GM13976 (cell line): ENCODE results near the gene SIAH2.

ENCODE experiments used
- DNase-seq: peaks from one replicate; pipeline ENCODE4 v3.0.0; 2012; ENCODE audit warnings: low spot score
- CTCF ChIP-seq: IDR thresholded peaks from 2 replicates; pipeline ENCODE4 v1.5.1; 2012; ENCODE audit warnings: borderline replicate concordance, mild to moderate bottlenecking; ENCODE audit not compliant: insufficient read depth; ENCODE audit errors: extremely low read depth, missing control alignments, control extremely low read depth
- in situ Hi-C: fragments of 300-500 bp; cut with MboI; formaldehyde crosslinking; loops from one replicate; pipeline ENCODE4 v1.12.0; 2022; ENCODE audit warnings: low sequenced_read_pairs, mixed read lengths, inconsistent platforms; ENCODE audit not compliant: unreplicated experiment

The SIAH2 gene

GRCh38 chr3:150741497-150742140 is 21.4 kb downstream of the SIAH2 start:
- in situ Hi-C loops, result no loop called here
- TF ChIP-seq CTCF, result no peak
- DNase-seq, result no peak

GRCh38 chr3:150740733-150741496 is 22.1 kb downstream of the SIAH2 start:
- DNase-seq, result no peak
- no peak for TF ChIP-seq CTCF
- in situ Hi-C loops, result no loop called here

- no peak for DNase-seq
- in situ Hi-C loops, result no loop called here
- TF ChIP-seq CTCF, result no peak
Observed at GRCh38 chr3:150739877-150740645, 22.9 kb downstream of the SIAH2 start.

GRCh38 chr3:150739200-150739863 is 23.6 kb downstream of the SIAH2 start:
- DNase-seq, result peak; percentile 40
- no peak for TF ChIP-seq CTCF
- in situ Hi-C loops, result no loop called here

- in situ Hi-C loops, result no loop called here
- TF ChIP-seq CTCF, result no peak
- DNase-seq, result no peak
Observed at GRCh38 chr3:150738688-150739087, 24.3 kb downstream of the SIAH2 start.
